ENCODE data around the gene PKN1. TPM values are rescaled to one million over a fixed set of nuclear protein-coding genes. Genes with fewer than 3 reads are reported as not detected.

The PKN1 gene
- total and polyA plus RNA-seq, 2 of the 13 experiments (the other 11 are each of a cell fraction or from before 2014, with no cell fraction given), result 45.7 to 54.5 TPM

DNA sequence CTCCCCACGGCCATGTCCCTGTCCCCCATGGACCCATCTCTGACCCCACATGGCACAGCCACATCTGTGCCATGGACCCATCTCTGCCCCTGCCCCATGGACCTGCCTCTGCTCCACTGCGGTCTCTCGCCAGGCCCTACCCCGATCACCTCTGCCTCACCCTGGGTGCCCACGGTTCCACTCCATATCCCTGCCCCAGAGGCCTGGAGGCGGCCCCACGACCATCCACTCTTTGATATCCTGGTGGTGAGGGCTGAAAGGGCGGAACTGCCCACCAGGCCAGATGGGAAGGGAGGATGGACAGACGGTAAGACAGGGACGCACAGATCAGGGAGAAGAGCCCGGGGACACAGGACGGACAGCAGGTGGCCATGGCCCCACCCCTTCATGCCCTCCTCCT lies 41.7 kb downstream of the PKN1 start:
- H2AFZ ChIP-seq (ENCODE audit: low read length), result no peak overlapping the region
- no peaks in the 10 kb centered on the region for H4K20me1 ChIP-seq (ENCODE audit: insufficient read depth, low read length)
- H3K4me2 ChIP-seq (ENCODE audit: low read depth, low read length), result peak overlapping the region; percentile 72
- BruUV-seq (replicated peaks), result no TSS peak
- H3K36me3 ChIP-seq (replicated peaks in 1 of 2; ENCODE audit: control insufficient read depth in 1 of 2, insufficient read depth in 2 of 2, low read length in 2 of 2), result peaks cover 2 to 7% of the 10 kb centered on the region in 2 experiments; a peak in 3 of 5 replicates
- H3K9ac ChIP-seq (ENCODE audit: insufficient read depth, low read depth, low read length), result no peak overlapping the region; the same call in 1 of the 2 replicates
- CTCF ChIA-PET (ENCODE audit: low intra/inter-chr PET ratio, low total read pairs), result interaction anchor here (0.7 kb wide), 1 partner anchor 79 kb away, joined by 3 read pairs; no protein-coding TSS in a partner anchor
- peaks cover 20% of the 10 kb centered on the region for H3K4me1 ChIP-seq (ENCODE audit: insufficient read depth, low read length)
- no peaks in the 10 kb centered on the region for H3K79me2 ChIP-seq (ENCODE audit: insufficient read depth, low read length)
- FAIRE-seq, result no peak
- in situ Hi-C loops (cut with HindIII; ENCODE audit: extremely low pct_ligation_motif_present, low pct_unique_long_range_greater_than_20kb), result no loop called here
- peak overlapping the region in 2 of 3 experiments; percentile 28 to 58; a peak in 3 of 6 replicates for H3K4me3 ChIP-seq (replicated peaks in 1 of 3; ENCODE audit: insufficient read depth in 1 of 3, low read depth in 2 of 3, low read length in 3 of 3)
- no peak overlapping the region for H3K27ac ChIP-seq (ENCODE audit: extremely low read length, insufficient read depth, low read length)
- intact Hi-C loops (cut with micrococcal nuclease; ENCODE audit: unreplicated experiment), result no loop called here
- no peaks in the 10 kb centered on the region; a peak in 1 of 5 replicates for H3K27me3 ChIP-seq (ENCODE audit: control insufficient read depth in 1 of 2, insufficient read depth in 2 of 2, low read length in 2 of 2)
- peak; percentile 31 for ATAC-seq
- WGBS (ENCODE audit: low lambda C conversion rate), result 39% methylated on average over 5 of the region's 12 CpGs
- DNase-seq (ENCODE audit: low spot score), result no peak
- POLR2A ChIA-PET, result no interaction called here
- TF ChIP-seq LRRFIP1 (CRISPR knock-in tag; conservative IDR thresholded peaks at IDR 0.05), result no peak
- 0 out of 2 replicates have a peak, but pooled peaks have one; percentile 7 for TF ChIP-seq ZNF543 (CRISPR knock-in tag; IDR thresholded peaks at IDR 0.05)
- no peaks in the 10 kb centered on the region for H3K9me3 ChIP-seq (ENCODE audit: low read length)

DNA sequence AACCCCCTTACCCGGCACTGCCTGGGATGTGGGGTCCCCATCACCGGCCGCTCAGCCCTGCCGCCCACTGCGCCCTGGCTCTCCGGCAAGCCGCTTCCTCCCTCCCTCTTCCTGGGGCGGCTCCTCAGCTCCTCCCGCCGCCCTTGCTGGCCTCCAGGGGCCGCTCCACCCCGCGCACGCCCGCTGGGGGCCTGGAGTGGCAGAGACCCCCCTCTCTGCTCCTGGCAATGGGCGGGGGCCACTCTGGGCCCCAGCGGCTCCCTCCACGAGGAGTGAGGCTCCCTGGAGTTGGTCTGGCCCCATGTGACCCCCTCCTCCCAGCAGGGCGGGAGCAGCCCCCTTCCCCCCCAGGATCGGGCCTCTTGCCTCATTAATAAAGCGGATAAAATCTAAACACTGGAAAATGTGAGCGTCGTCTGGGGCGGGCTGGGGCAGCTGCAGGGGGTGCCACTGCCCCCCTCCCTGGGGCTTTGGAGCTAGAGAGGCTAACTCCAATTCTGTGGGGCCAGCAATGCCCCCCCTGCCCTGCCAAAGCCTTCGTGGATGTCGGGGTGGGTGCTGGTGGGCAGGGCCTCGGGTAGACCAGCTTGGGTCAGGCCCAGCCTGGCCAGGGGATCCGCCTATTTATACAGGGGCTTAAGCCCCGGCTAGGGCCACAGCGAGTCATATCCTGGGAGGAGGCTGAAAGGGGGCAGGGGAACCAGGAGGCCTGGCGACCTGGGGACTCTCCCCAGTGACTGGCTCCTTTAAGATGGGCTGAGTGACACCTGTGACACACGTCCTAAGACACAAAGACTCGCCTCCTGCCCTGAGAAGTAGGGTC lies 42.4 kb downstream of the PKN1 start, which contains the start of gene PTGER1:
PTGER1 (minus strand) TSS at position 104 of the 823 bp plus-strand sequence. CDS start 1,034 bp downstream, outside the sequence.
- Histone ChIP-seq H3K4me1 (ENCODE audit: insufficient read depth, low read length) (peaks cover 20% of the 10 kb centered on the region), H3K4me2 (ENCODE audit: low read depth, low read length) (peak within 1 kb of the TSS; percentile 72), H2AFZ (ENCODE audit: low read length) (no peak within 1 kb of the TSS), H3K79me2 (ENCODE audit: insufficient read depth, low read length) (no peaks in the 10 kb centered on the region), H4K20me1 (ENCODE audit: insufficient read depth, low read length) (no peaks in the 10 kb centered on the region), H3K27ac (ENCODE audit: extremely low read length, insufficient read depth, low read length) (no peak within 1 kb of the TSS), H3K4me3 (replicated peaks in 1 of 3; ENCODE audit: insufficient read depth in 1 of 3, low read depth in 2 of 3, low read length in 3 of 3) (peak within 1 kb of the TSS in 2 of 3 experiments; percentile 28 to 58; a peak in 3 of 6 replicates), H3K9me3 (ENCODE audit: low read length) (no peaks in the 10 kb centered on the region), H3K9ac (ENCODE audit: insufficient read depth, low read depth, low read length) (no peak within 1 kb of the TSS; the same call in 1 of the 2 replicates), H3K27me3 (ENCODE audit: control insufficient read depth in 1 of 2, insufficient read depth in 2 of 2, low read length in 2 of 2) (no peaks in the 10 kb centered on the region; a peak in 1 of 5 replicates), H3K36me3 (replicated peaks in 1 of 2; ENCODE audit: control insufficient read depth in 1 of 2, insufficient read depth in 2 of 2, low read length in 2 of 2) (peaks cover 2 to 7% of the 10 kb centered on the region in 2 experiments; a peak in 2 of 5 replicates)
- FAIRE-seq (no peak), DNase-seq (ENCODE audit: low spot score) (no peak), ATAC-seq (peak; percentile 66)
- in situ Hi-C loops (cut with HindIII; ENCODE audit: extremely low pct_ligation_motif_present, low pct_unique_long_range_greater_than_20kb), result no loop called here
- POLR2A ChIA-PET, result no interaction called here
- intact Hi-C loops (cut with micrococcal nuclease; ENCODE audit: unreplicated experiment), result no loop called here
- CTCF ChIA-PET (ENCODE audit: low intra/inter-chr PET ratio, low total read pairs), result interaction anchor here (0.7 kb wide), 1 partner anchor 79 kb away, joined by 3 read pairs; no protein-coding TSS in a partner anchor
- 63% methylated on average over 4 of the region's 33 CpGs for WGBS (ENCODE audit: low lambda C conversion rate)
- BruUV-seq (replicated peaks), result no TSS peak
- TF ChIP-seq, protein P1, sequence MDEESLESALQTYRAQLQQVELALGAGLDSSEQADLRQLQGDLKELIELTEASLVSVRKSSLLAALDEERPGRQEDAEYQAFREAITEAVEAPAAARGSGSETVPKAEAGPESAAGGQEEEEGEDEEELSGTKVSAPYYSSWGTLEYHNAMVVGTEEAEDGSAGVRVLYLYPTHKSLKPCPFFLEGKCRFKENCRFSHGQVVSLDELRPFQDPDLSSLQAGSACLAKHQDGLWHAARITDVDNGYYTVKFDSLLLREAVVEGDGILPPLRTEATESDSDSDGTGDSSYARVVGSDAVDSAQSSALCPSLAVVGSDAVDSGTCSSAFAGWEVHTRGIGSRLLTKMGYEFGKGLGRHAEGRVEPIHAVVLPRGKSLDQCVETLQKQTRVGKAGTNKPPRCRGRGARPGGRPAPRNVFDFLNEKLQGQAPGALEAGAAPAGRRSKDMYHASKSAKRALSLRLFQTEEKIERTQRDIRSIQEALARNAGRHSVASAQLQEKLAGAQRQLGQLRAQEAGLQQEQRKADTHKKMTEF (CRISPR knock-in tag; IDR thresholded peaks at IDR 0.05), result peak; percentile 23; the same call in 1 of the 2 replicates
- TF ChIP-seq RAD51 (IDR thresholded peaks at IDR 0.05; ENCODE audit: borderline replicate concordance), result no peak
- peak; percentile 28; the same call in 1 of the 2 replicates for TF ChIP-seq STAG1 (CRISPR knock-in tag; IDR thresholded peaks at IDR 0.05)
- 0 out of 2 replicates have a peak, but pooled peaks have one; percentile 14 for TF ChIP-seq ZFX (CRISPR knock-in tag; IDR thresholded peaks at IDR 0.05; ENCODE audit: low read depth)
- TF ChIP-seq ZNF34 (CRISPR knock-in tag; IDR thresholded peaks at IDR 0.05; ENCODE audit: borderline replicate concordance), result no peak
- peak; percentile 88 for TF ChIP-seq AGO2 (optimal IDR thresholded peaks at IDR 0.05; ENCODE audit: low read depth, low read length)
- peak; percentile 50 for TF ChIP-seq TAF15 (IDR thresholded peaks at IDR 0.05; ENCODE audit: low read depth, low read length, poor library complexity, severe bottlenecking)
- TF ChIP-seq GABPB1 (CRISPR knock-in tag; IDR thresholded peaks at IDR 0.05), result peak; percentile 54; the same call in 1 of the 2 replicates
- no peak for TF ChIP-seq FLYWCH1 (CRISPR knock-in tag; IDR thresholded peaks at IDR 0.05)
- no peak for TF ChIP-seq GTF3A (CRISPR knock-in tag; conservative IDR thresholded peaks at IDR 0.05)
- peak; percentile 86 for TF ChIP-seq KDM2A (CRISPR knock-in tag; IDR thresholded peaks at IDR 0.05; ENCODE audit: borderline replicate concordance, low read depth)

All from HepG2 (cell line).